Hepatic stellate cell (primary cell): ENCODE results near the gene HS6ST1.

Source experiments
- DNase-seq: peaks from one replicate; pipeline ENCODE4 v3.0.0; 2011; ENCODE audit warnings: low spot score

HS6ST1 gene

GRCh38 chr2:128237911-128238697 lies 80.6 kb downstream of the HS6ST1 start:
- DNase-seq: no peak

- DNase-seq: no peak
Measured at GRCh38 chr2:128237081-128237534, 81.6 kb downstream of the HS6ST1 start.

- DNase-seq: peak; percentile 76
Measured at GRCh38 chr2:128236491-128237035, 82.1 kb downstream of the HS6ST1 start.

- no peak for DNase-seq
Measured at GRCh38 chr2:128235581-128235980, 83.1 kb downstream of the HS6ST1 start.

GRCh38 chr2:128234613-128235012 lies 84.1 kb downstream of the HS6ST1 start:
- no peak for DNase-seq

- no peak for DNase-seq
Measured at GRCh38 chr2:128233790-128234395, 84.8 kb downstream of the HS6ST1 start.

GRCh38 chr2:128232965-128233789 lies 85.5 kb downstream of the HS6ST1 start:
- peak; percentile 92 for DNase-seq

GRCh38 chr2:128228894-128229293 lies 89.8 kb downstream of the HS6ST1 start:
- DNase-seq: no peak

- DNase-seq: no peak
Measured at GRCh38 chr2:128227862-128228261, 90.8 kb downstream of the HS6ST1 start.

- no peak for DNase-seq
Measured at GRCh38 chr2:128219891-128220290, 98.8 kb downstream of the HS6ST1 start.

GRCh38 chr2:128217671-128218070 lies 101.0 kb downstream of the HS6ST1 start:
- no peak for DNase-seq

- DNase-seq: no peak
Measured at GRCh38 chr2:128215897-128216642, 102.6 kb downstream of the HS6ST1 start.
